GM21786 (cell line): ENCODE measurements around the gene FMO5.

Source experiments
- ATAC-seq: cut with Tn5 transposase; IDR thresholded peaks from one replicate; pipeline ENCODE4 v1.9.1; 2021; ENCODE audit not compliant: unreplicated experiment

FMO5 gene, protein sequence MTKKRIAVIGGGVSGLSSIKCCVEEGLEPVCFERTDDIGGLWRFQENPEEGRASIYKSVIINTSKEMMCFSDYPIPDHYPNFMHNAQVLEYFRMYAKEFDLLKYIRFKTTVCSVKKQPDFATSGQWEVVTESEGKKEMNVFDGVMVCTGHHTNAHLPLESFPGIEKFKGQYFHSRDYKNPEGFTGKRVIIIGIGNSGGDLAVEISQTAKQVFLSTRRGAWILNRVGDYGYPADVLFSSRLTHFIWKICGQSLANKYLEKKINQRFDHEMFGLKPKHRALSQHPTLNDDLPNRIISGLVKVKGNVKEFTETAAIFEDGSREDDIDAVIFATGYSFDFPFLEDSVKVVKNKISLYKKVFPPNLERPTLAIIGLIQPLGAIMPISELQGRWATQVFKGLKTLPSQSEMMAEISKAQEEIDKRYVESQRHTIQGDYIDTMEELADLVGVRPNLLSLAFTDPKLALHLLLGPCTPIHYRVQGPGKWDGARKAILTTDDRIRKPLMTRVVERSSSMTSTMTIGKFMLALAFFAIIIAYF

DNA sequence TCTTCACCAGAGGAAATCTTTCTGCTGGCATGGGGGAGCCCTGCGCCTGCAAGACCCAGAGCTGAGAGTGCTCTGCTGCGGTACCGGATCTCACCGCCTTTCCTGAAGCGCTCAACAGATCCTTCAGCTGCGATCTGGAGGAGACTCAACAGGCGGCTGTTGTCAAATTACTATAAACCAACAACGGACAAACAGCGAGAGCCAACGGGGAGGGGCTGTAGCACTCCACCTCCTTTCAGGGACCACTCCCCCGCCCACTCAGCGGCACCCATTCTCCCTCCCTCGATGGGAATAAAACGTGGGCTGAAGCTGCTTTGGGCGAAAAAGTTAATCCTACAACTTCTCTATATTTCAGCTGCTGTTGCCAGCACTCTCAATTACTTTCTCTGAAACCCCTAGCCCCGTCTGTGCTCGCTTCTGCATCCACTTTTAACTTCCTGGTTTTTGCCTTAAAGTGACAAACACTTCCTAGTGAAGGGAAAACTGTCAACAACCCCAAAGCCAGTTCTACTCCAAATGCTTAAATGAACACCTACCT is at the start of gene FMO5:
Gene FMO5 (minus strand): TSS at position 147 of the 538 bp plus-strand sequence. CDS start 310 bp downstream, outside the sequence.
- ATAC-seq, result peak; percentile 76

DNA sequence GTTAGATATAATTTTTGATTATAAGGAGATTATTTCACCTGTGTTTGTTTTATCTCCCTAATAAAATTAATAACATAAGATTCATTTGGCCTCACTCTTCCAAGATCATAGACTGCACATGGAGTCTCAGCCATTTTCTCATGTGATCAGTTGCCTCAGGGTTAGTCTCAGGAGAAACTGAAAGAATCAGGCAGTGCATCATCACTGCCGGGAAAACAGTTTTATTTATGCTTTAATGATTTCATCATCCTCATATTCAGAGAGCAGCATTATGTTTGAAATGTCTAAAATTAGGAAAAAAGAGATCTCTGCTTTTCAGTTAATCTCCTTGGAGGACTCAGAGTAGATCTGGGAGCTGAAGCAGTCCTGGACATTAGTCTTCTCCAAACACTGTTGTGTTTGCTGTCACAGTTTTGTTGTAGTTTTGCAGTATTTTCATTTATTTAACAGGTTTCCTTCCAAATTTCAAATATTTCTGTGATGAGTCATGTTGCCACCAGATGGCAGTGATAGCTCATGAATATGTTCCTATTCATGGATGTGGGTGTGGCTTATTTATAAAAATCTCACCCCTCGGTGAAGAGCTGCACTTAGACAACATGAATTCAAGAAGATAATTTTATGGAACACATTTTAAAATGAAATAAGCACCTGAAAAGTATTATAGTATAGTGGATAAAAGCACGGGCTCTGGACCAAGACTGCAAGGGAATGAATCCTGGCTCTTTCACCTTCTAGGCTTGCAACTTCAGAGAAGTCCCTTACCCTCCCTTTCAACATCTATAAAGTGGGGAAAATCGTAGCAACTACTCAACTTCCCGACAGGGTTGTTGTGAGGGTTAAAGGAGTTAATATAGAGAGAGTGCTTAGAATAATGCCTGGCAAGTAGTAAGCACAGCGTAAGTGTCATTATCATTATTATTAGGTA is 48.5 kb upstream of the FMO5 start:
- ATAC-seq, result no peak

DNA sequence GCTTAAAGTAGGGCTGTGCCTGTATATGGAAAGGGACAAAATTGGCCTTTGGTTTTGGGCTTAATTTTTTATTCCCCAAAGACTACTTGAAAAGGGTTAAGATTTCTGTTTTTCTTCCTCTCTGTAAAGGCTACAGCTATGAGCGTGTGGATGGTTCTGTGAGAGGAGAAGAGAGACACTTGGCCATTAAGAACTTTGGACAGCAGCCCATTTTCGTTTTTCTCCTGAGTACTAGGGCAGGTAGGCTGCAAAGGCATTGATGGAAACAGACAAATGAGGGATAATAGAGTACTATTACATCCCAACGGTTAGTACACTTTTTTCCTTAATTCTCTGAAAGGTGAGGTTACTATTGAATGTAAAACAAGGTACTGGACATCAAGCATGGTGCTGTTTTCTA is 46.9 kb upstream of the FMO5 start:
- ATAC-seq, result no peak

DNA sequence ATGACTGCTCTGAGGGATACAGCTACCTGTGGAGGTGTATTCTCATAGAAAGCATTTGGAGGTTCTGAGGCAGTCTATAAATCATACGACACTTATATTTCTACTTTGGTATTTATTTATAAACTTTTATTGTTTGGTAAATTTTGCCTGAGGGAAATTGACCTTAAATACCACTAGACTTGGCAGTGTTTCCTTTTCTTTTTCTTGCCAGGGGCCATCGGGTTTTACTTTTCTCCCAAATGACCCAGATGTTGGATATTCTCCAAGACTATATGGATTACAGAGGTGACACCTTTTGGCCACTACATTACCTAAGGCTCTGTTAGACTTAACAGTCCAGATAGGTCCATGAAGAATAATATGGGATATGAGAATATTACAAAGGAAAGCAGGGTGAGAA is 45.6 kb upstream of the FMO5 start:
- no peak for ATAC-seq

DNA sequence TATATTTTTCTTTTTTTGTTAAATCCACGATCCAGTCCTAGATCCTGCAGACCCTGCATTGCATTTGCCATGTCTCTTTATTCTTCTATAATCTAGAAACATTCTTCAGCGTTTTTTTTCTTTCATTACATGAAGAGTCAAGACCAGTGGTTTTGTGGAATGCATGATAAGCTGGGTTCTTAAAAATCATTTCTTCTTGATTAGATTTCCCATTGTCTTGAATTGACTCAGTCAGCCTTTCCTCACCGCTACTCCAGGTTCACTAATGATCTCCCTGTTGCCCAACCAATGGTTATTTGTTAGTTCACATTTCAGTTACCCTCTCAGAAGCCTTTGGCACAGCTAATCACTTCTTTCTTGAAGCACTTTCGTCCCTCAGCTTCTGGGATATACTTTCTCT is 42.6 kb upstream of the FMO5 start:
- ATAC-seq, result no peak

DNA sequence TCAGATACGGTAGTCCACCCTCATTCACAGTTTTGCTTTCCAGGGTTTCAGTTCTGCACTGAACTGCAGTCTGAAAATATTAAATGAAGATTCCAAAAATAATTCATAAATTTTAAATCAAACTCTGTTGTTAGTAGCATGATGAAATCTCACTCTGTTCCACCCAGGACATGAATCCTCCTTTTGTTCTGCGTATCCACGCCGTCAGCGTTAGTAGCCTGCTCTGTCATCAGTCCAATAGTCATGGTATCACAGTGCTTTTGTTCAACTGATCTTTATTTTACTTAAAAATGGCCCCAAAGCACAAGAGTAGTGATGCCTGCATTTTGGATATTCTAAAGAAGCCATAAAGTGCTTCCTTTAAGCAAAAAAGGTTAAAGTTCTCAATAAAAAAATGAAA is 41.2 kb upstream of the FMO5 start:
- ATAC-seq, result no peak

DNA sequence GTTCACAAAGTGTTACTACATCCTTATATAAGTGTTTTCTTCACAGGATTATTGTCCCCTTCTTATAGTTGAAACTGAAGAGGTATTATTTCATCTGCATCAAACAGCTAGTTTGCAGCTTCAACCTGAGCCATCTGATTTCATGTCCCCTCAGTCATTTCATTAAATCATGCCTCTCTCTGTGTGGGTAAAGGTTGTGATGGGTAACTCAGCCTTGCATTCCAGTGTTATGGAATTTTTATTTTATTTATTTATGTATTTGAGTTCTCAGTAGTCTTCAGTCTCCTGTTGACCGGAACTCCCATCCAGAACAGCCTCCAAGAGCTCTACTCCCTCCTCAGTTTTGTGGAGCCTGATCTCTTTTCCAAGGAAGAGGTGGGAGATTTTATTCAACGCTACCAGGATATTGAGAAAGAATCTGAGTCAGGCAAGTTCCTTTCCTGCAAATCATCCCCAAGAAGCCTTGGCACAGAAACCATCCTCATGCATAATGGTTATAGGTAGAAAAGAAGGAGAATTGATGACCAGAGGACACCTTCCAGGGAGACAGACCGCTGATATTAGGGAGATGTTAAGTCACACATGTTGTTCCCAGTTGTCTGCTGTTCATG is 39.1 kb upstream of the FMO5 start:
- no peak for ATAC-seq

DNA sequence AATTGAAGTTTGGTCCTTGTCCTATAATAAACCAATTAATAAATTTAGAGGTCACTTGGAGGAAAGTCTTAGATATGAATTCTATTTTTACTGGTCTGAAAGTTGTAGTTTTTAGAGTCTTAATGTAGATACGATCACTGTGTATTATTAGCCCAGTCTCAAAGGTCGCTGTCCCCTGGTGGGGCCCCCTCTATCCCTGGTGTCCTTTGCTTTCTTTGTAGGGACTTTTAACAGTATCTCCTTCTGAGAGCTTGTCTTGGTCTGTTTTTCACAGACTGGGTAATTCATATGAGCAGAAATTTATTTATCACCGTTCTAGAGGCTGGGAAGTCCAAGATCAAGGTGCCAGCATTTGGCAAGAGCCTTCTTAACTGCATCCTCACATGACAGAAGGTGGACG is 35.8 kb upstream of the FMO5 start:
- ATAC-seq, result no peak

DNA sequence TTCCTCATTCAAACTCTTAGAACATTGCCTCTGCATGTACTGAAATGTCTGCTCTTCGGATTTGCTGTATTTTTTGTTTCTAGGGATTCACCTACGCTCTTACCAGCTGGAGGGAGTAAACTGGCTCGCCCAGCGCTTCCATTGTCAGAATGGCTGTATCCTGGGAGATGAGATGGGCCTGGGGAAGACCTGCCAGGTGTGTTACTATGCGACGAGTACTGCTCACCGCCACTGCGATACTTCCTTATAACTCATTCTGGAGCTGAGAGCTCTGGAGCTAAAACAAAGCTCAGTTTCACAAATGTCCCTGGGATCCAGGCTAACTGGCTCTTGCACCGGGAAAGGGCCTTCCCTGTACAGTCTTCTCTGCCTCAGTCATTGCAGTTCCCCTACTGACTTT is 27.4 kb upstream of the FMO5 start:
- no peak for ATAC-seq

DNA sequence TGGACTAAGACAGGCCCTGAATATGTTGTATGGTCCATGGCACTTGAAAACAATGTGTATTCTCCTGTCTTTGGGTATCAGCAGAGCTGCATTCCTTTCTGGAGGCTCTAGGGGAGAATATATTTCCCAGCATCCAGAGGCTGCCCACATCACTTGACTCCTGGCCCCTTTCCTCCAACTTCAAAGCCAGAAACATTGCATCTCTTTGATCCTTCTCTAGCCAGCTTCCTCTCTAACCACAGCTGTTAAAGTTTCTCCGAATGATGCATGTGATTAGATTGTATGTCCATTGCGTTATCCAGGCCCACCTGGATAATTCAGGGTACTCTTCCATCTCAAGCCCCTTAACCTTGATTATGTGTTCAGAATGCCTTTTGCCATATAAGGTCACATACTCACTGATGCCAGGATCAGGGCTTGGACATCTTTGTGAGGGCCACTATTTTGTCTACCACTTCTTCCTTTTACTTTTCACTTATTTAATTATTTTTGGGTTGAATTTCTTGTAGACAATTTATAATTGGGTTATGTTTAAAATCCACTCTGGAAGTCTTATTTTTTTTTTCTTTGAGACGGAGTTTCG is 22.6 kb upstream of the FMO5 start:
- no peak for ATAC-seq

DNA sequence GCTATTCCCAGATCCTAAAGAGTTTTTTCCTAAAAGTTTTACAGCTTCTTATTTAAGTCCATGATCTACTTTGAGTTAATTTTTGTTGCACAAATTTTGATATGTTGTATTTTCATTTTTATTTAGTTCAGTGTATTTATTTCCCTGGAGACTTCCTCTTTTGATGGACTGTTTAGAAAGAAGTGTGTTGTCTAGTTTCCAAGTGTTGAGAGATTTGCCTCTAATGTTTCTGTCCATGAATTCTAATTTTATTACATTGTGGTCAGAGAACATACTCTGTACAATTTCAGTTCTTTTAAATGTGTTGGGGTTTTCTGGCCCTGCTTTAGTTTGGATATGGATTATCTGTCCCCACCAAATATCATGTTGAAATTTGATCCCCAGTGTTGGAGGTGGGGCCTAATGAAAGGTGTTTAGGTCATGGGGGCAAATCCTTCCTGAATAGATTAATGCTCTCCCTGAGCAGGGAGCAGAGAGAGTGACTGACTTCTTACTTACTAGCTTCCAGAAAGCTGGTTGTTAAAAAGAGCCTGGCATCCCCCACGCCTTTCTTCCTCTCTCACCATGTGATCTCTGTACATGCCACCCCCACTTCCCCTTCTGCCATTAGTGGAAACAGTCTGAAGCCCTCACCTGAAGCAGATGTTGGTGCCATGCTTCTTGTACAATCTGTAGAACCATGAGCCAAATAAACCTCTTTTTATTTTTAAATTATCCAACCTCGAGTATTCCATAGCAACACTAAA is 21.9 kb upstream of the FMO5 start:
- no peak for ATAC-seq

DNA sequence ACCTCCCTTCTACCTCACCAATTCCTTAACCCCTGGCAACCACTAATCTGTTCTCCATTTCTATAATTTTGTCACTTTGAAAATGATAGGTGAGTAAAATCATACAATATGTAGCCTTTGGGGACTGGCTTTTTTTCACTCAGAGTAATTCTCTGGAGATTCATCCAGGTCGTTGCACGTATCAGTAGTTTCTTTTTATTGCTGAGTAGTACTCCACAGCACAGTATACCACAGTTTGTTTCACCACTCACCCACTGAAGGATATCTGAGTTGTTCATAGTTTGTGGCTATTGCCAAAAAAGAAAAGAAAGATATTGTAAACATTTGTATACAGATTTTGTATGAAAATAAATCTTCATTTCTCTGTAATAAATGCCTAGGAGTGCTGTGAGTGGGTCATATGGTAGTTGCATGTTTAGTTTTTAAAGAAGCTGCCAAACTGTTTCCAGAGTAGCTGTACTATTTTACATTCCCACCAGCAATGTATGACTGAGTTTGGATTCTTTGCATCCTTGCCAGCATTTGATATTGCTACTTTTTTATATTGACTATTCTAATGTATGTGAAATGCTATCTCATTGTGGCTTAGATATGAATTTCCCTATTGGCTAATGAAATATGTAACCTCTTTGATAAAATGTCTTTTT is 21.0 kb upstream of the FMO5 start:
- no peak for ATAC-seq

DNA sequence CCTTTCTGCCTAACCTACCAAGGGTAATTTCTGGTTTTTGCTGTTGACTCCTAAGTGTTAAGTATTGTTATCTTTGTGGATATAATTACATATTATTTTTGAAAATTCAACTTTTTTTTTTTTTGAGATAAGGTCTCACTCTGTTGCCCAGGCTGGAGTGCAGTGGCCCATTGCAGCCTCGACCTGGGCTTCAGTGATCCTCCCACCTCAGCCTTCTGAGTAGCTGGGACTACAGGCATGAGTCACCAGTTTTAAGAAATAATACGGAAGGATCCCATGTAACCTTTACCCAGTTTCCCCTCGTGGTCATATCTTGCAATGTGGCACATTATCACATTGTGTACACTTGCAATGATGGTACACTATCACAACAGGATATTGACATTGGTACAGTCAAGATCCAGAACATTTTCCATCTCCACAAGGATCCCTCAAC is 20.5 kb upstream of the FMO5 start:
- ATAC-seq, result no peak

DNA sequence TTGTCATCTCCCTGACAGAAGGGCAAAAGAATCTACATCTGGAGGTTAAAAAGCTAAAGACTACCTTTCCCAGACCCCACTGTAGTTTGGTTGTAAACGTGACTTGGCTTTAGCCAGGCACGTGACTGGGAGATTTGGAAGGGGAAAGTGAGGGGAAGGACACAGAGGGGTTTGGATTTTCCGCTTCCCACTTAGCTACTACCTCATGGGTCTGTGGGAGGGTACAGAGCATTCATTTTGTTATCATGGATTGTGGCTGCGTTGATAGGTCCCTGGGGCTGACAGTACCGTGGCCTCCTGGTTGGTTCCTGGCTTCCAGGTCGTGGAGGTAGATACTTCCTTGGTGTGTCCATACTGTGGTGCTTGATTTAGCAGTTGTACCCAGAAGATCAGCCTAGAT is 20.0 kb upstream of the FMO5 start:
- no peak for ATAC-seq

DNA sequence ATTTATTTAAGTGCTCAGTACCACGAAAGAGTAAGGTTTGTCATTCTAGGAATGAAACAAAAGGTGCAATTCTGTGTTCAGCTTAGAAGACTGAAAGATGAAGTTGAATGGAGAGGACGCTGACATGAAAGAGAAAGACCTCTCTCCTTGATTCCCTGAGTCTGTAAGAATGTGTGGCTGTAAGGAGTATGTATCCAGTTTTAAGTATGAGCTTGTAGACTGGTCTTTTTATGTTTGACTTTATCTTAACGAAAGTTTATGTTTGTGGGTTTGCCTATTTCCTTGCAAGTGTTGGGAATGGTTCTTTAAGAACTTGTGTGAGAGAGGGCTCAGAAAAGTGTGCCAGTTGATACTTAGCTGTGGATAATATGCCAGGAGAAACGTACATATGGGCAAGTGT is 18.7 kb upstream of the FMO5 start:
- no peak for ATAC-seq

DNA sequence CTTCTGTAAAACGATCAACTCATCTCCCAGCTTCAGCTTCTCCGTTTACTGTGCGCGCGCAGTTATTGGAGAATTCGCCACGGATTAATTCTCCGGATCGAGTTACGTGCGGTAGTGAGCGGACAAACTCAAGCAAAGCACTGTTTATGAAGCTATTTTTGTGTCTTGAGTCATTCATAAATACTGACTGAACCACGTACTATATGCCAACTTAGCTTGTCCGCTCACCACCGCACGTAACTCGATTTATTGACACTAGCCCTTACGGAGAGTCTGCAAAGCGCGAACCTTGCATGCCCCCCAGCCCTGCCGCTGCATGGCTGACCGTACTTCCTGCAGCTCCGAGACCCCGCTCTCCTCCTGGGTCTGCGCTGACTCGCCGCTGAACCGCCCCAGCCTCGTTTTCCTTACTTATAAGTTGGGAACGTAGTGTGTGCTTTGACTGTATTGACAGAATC is 18.1 kb upstream of the FMO5 start:
- ATAC-seq, result peak; percentile 11

DNA sequence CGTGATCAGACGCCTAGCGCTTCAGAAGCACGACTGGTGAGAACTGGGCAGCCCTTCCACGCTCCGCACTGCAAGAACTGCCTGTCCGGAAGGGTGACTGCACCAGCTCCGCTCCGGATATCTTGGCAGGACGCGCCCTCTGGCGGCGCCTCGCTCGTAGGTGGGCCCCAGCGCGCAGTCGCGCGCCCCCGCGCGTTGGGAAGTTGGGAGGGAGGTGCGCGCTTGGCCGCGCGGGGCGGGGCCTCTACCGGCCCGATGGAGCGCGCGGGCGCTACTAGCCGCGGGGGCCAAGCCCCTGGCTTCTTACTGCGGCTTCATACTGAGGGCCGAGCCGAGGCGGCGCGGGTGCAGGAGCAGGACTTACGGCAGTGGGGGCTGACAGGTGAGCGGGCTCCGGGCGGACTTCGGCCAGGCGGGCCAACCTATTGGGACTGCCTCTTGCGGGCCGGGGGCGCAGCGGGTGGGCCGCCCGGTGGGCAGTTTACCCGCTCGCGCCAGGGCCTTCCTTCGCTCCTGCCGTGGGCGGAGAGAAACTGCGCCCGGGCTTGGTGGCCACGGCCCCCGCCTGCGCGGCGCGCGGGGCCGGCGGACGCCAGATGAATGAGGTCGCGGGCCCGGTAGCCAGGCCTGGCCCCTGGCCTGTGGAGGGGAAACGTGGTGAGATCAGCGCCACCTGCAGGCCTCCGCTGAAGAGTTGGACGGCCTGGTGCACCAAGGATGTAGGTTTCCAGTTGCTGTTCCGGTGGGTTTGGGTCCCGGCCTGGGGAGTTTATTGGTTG is 17.5 kb upstream of the FMO5 start, which contains the start of gene CHD1L:
Gene CHD1L (plus strand): TSS at position 236 of the 779 bp plus-strand sequence. CDS start 20 bp downstream, at position 256.
- peak; percentile 84 for ATAC-seq

DNA sequence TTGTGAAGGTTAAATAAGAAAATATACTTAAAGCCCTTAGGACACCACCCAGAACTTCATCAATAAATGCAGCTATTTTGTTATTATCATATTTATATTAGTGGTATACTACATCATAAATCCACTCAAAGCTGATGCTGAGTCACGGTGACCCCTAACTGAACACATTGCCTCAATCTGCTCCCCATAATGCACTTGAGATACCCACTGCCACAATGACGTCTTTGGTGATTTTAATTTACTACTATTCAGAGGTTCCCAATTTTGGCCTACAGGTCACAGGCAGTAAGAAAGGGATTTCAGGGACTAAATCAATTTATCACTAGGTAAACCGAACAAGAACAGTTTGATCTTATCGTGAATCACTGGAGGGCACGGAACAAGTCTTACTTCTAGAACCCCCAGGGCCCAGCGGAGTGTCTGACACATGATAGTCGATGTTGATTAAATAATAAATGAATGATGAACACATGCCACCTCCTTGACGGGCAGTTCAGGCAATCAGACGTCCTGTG is 16.9 kb upstream of the FMO5 start:
- ATAC-seq, result no peak
